Neural cell (in vitro differentiated cells): ENCODE results near the gene GMIP. TPM values are rescaled to one million over a fixed set of nuclear protein-coding genes. Genes with fewer than 3 reads are reported as not detected.

Source experiments
- H2AFZ ChIP-seq: fragments of 200-600, 300-800 bp; sonication (generic), shearing (Covaris generic); 2 replicates; pipeline ENCODE4 v1.6.0; 2014; ENCODE audit warnings: low read depth, mild to moderate bottlenecking, antibody characterized with exemption, low read length, moderate library complexity
- H3F3A ChIP-seq: fragments of 200-600 bp; shearing (Covaris generic); 2 replicates; pipeline ENCODE4 v1.6.1; 2016; ENCODE audit warnings: mild to moderate bottlenecking, moderate library complexity, mixed read lengths, antibody characterized with exemption, low read length; ENCODE audit not compliant: insufficient read depth, poor library complexity, severe bottlenecking
- H3K27ac ChIP-seq: fragments of 200-600, 300-800 bp; sonication (generic), shearing (Covaris generic); 2 replicates; pipeline ENCODE4 v1.5.1; 2014; ENCODE audit warnings: mild to moderate bottlenecking, low read length, moderate library complexity
- H3K27me3 ChIP-seq: fragments of 300-800, 200-600 bp; sonication (generic), shearing (Covaris generic); 2 replicates; pipeline ENCODE4 v1.6.0; 2014; ENCODE audit warnings: mild to moderate bottlenecking, low read depth, low read length, moderate library complexity; ENCODE audit not compliant: insufficient read depth
- H3K36me3 ChIP-seq: fragments of 300-800, 200-600 bp; sonication (generic), shearing (Covaris generic); 2 replicates; pipeline ENCODE4 v1.5.1; 2014; ENCODE audit warnings: mild to moderate bottlenecking, antibody characterized with exemption, low read length, moderate library complexity; ENCODE audit not compliant: insufficient read depth
- H3K4me2 ChIP-seq: fragments of 300-800, 200-600 bp; sonication (generic), shearing (Covaris generic); 2 replicates; pipeline ENCODE4 v1.6.0; 2014; ENCODE audit warnings: mild to moderate bottlenecking, low read length
- H3K4me3 ChIP-seq: fragments of 300-800, 200-600 bp; sonication (generic), shearing (Covaris generic); 2 replicates; pipeline ENCODE4 v1.5.1; 2014; ENCODE audit warnings: mild to moderate bottlenecking, low read length, moderate library complexity
- H3K79me2 ChIP-seq: fragments of 200-600 bp; shearing (Covaris generic); replicated peaks from 2 replicates; pipeline ENCODE4 v1.6.0; 2014; ENCODE audit warnings: mild to moderate bottlenecking, low read length, moderate library complexity; ENCODE audit not compliant: insufficient read depth
- H3K9ac ChIP-seq: fragments of 300-800, 200-600 bp; sonication (generic), shearing (Covaris generic); 2 replicates; pipeline ENCODE4 v1.6.1; 2016; ENCODE audit warnings: mild to moderate bottlenecking, low read length, mixed read lengths
- H3K9me2 ChIP-seq: fragments of 200-600 bp; shearing (Covaris generic); 2 replicates; pipeline ENCODE4 v1.6.1; 2016; ENCODE audit warnings: mild to moderate bottlenecking, low read length, mixed read lengths; ENCODE audit not compliant: insufficient read depth
- H3K9me3 ChIP-seq: fragments of 200-600, 300-800 bp; sonication (generic), shearing (Covaris generic); 2 replicates; pipeline ENCODE4 v1.6.1; 2016; ENCODE audit warnings: mild to moderate bottlenecking, mixed run types, low read length, moderate library complexity, mixed read lengths
- H4K20me1 ChIP-seq: fragments of 200-600 bp; shearing (Covaris generic); 2 replicates; pipeline ENCODE4 v1.6.1; 2016; ENCODE audit warnings: mild to moderate bottlenecking, mixed run types; ENCODE audit not compliant: insufficient read depth
- EP300 ChIP-seq: fragments of 450-650 bp; conservative IDR thresholded peaks from 2 replicates; pipeline ENCODE4 v1.6.1; 2014; ENCODE audit warnings: antibody characterized with exemption, mild to moderate bottlenecking, moderate library complexity; ENCODE audit not compliant: poor library complexity, severe bottlenecking
- EZH2 ChIP-seq: fragments of 200-600, 300-800 bp; shearing (Covaris generic), sonication (generic); IDR thresholded peaks from 2 replicates; pipeline ENCODE4 v1.6.1; 2014; ENCODE audit warnings: antibody characterized with exemption, low read length, borderline replicate concordance, mild to moderate bottlenecking; ENCODE audit not compliant: insufficient read depth, poor library complexity, severe bottlenecking
- MXI1 ChIP-seq: fragments of 450-650 bp; conservative IDR thresholded peaks from 2 replicates; pipeline ENCODE4 v1.6.1; 2014; ENCODE audit warnings: antibody characterized with exemption, mild to moderate bottlenecking; ENCODE audit not compliant: poor library complexity, severe bottlenecking
- POLR2AphosphoS5 ChIP-seq: IDR thresholded peaks from 2 replicates; pipeline ENCODE4 v1.6.1; 2012
- RAD21 ChIP-seq: fragments of 450-650 bp; conservative IDR thresholded peaks from 2 replicates; pipeline ENCODE4 v1.6.1; 2014; ENCODE audit warnings: antibody characterized with exemption, mild to moderate bottlenecking, moderate library complexity
- SMC3 ChIP-seq: fragments of 450-650 bp; conservative IDR thresholded peaks from 2 replicates; pipeline ENCODE4 v1.6.1; 2014; ENCODE audit warnings: antibody characterized with exemption, mild to moderate bottlenecking, moderate library complexity; ENCODE audit not compliant: poor library complexity
- TAF1 ChIP-seq: IDR thresholded peaks from 2 replicates; pipeline ENCODE4 v1.6.1; 2012; ENCODE audit warnings: low read depth
- polyA plus RNA-seq: library from polyadenylated mRNA; depleted of rRNA; stranded (reverse); fragments of >200 nt; gene quantifications from 2 replicates; pipeline ENCODE4 v1.2.3, GENCODE V29; 2014
- TF ChIP-seq, protein P1 (sequence below): IDR thresholded peaks from 2 replicates; pipeline ENCODE4 v1.6.1; 2012; ENCODE audit warnings: borderline replicate concordance
- TF ChIP-seq, protein P2 (sequence below): fragments of 450-650 bp; IDR thresholded peaks from 2 replicates; pipeline ENCODE4 v1.5.1; 2014; ENCODE audit warnings: antibody characterized with exemption, mild to moderate bottlenecking, moderate library complexity; ENCODE audit not compliant: poor library complexity, severe bottlenecking

Gene GMIP
- polyA plus RNA-seq, 1 donor from 2014 or later: 18.4 TPM

DNA sequence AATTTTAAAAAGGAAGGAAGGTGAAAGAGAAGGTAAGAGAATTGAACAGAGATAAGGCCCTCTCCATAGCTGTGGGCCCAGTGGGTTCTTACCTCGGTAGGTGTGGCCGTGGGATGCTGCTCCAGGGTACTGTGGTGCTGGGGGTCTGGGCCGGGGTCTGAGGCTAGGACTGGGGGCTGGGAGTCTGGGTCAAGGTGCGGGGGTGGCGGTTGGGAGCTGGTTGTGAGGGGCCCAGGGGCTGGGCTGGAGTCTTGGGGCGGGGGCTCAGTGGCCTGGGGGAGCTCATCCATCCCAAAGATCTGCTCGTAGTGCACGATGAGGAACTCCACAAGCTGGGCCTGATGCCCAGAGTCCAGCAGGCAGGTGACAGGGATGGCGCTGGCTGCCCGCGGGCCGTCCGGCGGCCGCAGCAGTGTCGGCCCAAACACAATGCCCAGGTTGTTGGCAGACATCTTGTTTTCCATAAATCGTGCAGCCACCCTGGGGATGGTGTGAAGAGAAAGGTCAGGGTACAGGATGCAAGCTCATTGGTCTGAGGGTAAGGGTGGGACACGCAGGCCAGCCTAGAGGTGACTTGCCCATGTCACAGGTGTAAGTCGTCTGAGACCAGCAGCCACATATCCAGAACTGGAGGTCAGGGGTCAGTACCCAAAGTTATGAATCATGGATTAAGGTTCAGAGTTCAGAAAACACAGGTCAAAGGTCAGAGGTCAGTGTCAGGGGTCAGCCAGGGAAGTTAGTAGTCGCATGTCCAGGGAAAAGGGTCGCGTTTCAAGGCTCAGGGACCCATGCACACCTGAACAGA is 9.5 kb downstream of the GMIP start:
- Histone ChIP-seq H3K9ac (no peak overlapping the region), H3K36me3 (no peaks in the 10 kb centered on the region), H3F3A (no peaks in the 10 kb centered on the region), H3K9me3 (no peaks in the 10 kb centered on the region), H3K4me3 (no peak overlapping the region), H3K27ac (no peak overlapping the region), H3K4me2 (no peak overlapping the region), H2AFZ (no peak overlapping the region), H3K27me3 (no peaks in the 10 kb centered on the region), H3K79me2 (no peaks in the 10 kb centered on the region), H4K20me1 (no peaks in the 10 kb centered on the region), H3K9me2 (no peaks in the 10 kb centered on the region)
- TF ChIP-seq TAF1 (no peak), EP300 (no peak), POLR2AphosphoS5 (no peak), SMC3 (no peak), EZH2 (no peak), RAD21 (no peak), MXI1 (no peak)
- TF ChIP-seq, protein P1, sequence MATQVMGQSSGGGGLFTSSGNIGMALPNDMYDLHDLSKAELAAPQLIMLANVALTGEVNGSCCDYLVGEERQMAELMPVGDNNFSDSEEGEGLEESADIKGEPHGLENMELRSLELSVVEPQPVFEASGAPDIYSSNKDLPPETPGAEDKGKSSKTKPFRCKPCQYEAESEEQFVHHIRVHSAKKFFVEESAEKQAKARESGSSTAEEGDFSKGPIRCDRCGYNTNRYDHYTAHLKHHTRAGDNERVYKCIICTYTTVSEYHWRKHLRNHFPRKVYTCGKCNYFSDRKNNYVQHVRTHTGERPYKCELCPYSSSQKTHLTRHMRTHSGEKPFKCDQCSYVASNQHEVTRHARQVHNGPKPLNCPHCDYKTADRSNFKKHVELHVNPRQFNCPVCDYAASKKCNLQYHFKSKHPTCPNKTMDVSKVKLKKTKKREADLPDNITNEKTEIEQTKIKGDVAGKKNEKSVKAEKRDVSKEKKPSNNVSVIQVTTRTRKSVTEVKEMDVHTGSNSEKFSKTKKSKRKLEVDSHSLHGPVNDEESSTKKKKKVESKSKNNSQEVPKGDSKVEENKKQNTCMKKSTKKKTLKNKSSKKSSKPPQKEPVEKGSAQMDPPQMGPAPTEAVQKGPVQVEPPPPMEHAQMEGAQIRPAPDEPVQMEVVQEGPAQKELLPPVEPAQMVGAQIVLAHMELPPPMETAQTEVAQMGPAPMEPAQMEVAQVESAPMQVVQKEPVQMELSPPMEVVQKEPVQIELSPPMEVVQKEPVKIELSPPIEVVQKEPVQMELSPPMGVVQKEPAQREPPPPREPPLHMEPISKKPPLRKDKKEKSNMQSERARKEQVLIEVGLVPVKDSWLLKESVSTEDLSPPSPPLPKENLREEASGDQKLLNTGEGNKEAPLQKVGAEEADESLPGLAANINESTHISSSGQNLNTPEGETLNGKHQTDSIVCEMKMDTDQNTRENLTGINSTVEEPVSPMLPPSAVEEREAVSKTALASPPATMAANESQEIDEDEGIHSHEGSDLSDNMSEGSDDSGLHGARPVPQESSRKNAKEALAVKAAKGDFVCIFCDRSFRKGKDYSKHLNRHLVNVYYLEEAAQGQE: no peak
- TF ChIP-seq, protein P2, sequence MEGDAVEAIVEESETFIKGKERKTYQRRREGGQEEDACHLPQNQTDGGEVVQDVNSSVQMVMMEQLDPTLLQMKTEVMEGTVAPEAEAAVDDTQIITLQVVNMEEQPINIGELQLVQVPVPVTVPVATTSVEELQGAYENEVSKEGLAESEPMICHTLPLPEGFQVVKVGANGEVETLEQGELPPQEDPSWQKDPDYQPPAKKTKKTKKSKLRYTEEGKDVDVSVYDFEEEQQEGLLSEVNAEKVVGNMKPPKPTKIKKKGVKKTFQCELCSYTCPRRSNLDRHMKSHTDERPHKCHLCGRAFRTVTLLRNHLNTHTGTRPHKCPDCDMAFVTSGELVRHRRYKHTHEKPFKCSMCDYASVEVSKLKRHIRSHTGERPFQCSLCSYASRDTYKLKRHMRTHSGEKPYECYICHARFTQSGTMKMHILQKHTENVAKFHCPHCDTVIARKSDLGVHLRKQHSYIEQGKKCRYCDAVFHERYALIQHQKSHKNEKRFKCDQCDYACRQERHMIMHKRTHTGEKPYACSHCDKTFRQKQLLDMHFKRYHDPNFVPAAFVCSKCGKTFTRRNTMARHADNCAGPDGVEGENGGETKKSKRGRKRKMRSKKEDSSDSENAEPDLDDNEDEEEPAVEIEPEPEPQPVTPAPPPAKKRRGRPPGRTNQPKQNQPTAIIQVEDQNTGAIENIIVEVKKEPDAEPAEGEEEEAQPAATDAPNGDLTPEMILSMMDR: no peak

DNA sequence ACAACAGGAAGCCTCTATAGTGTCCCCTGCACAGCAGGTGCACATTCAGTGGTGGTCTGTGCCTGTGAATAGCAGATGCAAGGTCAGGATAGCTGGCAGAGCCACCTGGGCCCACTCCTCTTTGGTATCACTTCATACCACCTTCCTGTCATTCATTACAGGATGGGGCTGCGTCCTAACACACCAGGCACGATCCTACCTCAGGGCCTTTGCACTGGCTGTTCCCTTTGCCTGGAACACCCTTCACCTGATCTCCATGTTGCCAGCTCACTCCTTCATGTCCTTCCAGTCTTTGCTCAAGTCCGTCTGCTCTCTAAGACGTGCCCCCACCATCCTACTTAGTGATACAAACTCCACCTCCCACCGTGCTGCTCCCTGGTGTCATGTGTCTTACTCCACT is 10.8 kb downstream of the GMIP start:
- H3K9me2 ChIP-seq: no peaks in the 10 kb centered on the region
- TF ChIP-seq POLR2AphosphoS5: no peak
- TF ChIP-seq EP300: no peak
- no peak for TF ChIP-seq TAF1
- TF ChIP-seq SMC3: no peak
- TF ChIP-seq RAD21: no peak
- TF ChIP-seq, protein P1: no peak
- TF ChIP-seq MXI1: no peak
- TF ChIP-seq, protein P2: no peak
- TF ChIP-seq EZH2: no peak
- no peaks in the 10 kb centered on the region for H3K27me3 ChIP-seq
- H2AFZ ChIP-seq: no peak overlapping the region
- H3K36me3 ChIP-seq: no peaks in the 10 kb centered on the region
- H3F3A ChIP-seq: no peaks in the 10 kb centered on the region
- no peaks in the 10 kb centered on the region for H3K9me3 ChIP-seq
- H3K4me3 ChIP-seq: no peak overlapping the region
- H3K79me2 ChIP-seq: no peaks in the 10 kb centered on the region
- no peak overlapping the region for H3K9ac ChIP-seq
- H3K4me2 ChIP-seq: no peak overlapping the region
- H4K20me1 ChIP-seq: no peaks in the 10 kb centered on the region
- no peak overlapping the region for H3K27ac ChIP-seq
